HL-60 (cell line): Measurements from ENCODE around the gene SLC38A8.

ENCODE experiments used
- DNase-seq, 2 experiments: peaks; one replicate each; pipeline ENCODE4 v3.0.0-alpha.2; 2010 to 2020; ENCODE audit warnings: low read depth in 1 of 2, low spot score in 1 of 2
- H3K27ac ChIP-seq: fragments of 250-450 bp; sonication (Bioruptor Pico); replicated peaks from 2 replicates; pipeline ENCODE4 v1.5.1; 2020; ENCODE audit warnings: mild to moderate bottlenecking, moderate library complexity
- H3K27me3 ChIP-seq: fragments of 250-450 bp; sonication (Bioruptor Pico); 2 replicates; pipeline ENCODE4 v1.5.1; 2021; ENCODE audit warnings: mild to moderate bottlenecking, moderate library complexity; ENCODE audit not compliant: insufficient read depth, poor library complexity, severe bottlenecking
- H3K4me3 ChIP-seq: replicated peaks from 2 replicates; pipeline ENCODE4 v1.5.1; 2011; ENCODE audit warnings: mild to moderate bottlenecking, control low read depth, low read length; ENCODE audit not compliant: insufficient read depth
- GABPA ChIP-seq: IDR thresholded peaks from 2 replicates; pipeline ENCODE4 v1.6.1; 2012; ENCODE audit warnings: low read depth
- POLR2AphosphoS5 ChIP-seq: IDR thresholded peaks from 2 replicates; pipeline ENCODE4 v1.6.1; 2012; ENCODE audit warnings: low read depth
- SPI1 ChIP-seq: IDR thresholded peaks from 2 replicates; pipeline ENCODE4 v1.6.1; 2012; ENCODE audit warnings: low read depth, mild to moderate bottlenecking, borderline replicate concordance
- TF ChIP-seq, protein P1 (sequence below): IDR thresholded peaks from one replicate; pipeline ENCODE4 v1.5.1; 2011; ENCODE audit warnings: low read length, control low read depth, inconsistent platforms; ENCODE audit not compliant: insufficient read depth
- TF ChIP-seq, protein P2 (sequence below): IDR thresholded peaks from 2 replicates; pipeline ENCODE4 v1.6.1; 2012; ENCODE audit warnings: low read depth; ENCODE audit not compliant: insufficient replicate concordance

The SLC38A8 gene

DNA sequence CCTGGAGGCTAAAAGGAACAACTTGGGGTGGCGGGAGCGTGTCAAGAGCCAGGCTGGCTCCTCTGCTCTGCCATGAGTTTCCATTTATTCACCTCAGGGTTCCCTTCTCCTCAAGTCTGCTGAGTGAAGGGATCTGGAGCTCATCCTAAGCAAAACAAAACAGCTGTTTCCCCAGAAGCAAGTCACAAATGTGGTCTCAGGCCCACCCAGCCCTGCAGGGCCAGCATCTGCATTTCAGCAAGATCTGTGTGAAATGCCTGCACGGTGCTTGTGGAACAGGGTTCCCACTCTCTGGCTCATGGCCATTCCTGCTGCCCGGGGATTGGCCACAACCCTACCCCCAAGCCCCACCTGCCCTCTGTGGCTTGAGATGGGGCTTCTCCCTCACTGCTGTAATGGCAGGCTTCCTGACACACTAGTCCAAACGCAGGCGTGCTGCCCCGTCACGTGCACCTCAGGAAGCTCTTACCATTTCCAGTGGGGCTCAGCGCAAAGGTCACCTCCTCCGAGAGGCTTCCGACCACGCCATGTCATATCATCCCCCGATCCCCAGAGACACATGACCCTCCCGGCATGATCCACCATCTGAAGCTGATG, 2.3 kb downstream of the SLC38A8 start:
- Histone ChIP-seq H3K27ac (no peak overlapping the region), H3K4me3 (no peak overlapping the region), H3K27me3 (peaks cover 36% of the 10 kb centered on the region)
- TF ChIP-seq, protein P1, sequence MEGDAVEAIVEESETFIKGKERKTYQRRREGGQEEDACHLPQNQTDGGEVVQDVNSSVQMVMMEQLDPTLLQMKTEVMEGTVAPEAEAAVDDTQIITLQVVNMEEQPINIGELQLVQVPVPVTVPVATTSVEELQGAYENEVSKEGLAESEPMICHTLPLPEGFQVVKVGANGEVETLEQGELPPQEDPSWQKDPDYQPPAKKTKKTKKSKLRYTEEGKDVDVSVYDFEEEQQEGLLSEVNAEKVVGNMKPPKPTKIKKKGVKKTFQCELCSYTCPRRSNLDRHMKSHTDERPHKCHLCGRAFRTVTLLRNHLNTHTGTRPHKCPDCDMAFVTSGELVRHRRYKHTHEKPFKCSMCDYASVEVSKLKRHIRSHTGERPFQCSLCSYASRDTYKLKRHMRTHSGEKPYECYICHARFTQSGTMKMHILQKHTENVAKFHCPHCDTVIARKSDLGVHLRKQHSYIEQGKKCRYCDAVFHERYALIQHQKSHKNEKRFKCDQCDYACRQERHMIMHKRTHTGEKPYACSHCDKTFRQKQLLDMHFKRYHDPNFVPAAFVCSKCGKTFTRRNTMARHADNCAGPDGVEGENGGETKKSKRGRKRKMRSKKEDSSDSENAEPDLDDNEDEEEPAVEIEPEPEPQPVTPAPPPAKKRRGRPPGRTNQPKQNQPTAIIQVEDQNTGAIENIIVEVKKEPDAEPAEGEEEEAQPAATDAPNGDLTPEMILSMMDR, result no peak
- no peak for TF ChIP-seq GABPA
- no peak for DNase-seq

DNA sequence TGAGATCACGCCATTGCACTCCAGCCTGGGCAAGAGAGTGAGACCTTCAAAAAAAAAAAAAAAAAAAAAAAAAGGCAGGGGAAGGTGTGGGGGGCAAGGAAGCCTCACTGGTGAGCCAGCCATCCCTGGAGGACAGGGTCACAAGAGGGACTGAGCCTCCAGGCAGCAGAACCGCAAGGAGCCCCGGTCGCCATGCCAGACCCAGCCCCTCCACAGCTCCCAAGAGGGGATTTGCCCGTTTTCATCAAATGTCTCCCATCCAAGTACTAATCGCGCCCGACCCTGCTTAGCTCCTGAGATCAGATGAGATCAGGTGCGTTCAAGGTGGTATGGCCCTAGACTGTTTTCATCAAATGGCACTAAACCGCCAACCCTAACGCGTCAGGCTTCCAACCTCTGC, 2.9 kb downstream of the SLC38A8 start:
- Histone ChIP-seq H3K27ac (no peak overlapping the region), H3K4me3 (no peak overlapping the region), H3K27me3 (peaks cover 33% of the 10 kb centered on the region)
- TF ChIP-seq GABPA (no peak), SPI1 (no peak), POLR2AphosphoS5 (no peak)
- TF ChIP-seq, protein P1, result no peak
- TF ChIP-seq, protein P2, sequence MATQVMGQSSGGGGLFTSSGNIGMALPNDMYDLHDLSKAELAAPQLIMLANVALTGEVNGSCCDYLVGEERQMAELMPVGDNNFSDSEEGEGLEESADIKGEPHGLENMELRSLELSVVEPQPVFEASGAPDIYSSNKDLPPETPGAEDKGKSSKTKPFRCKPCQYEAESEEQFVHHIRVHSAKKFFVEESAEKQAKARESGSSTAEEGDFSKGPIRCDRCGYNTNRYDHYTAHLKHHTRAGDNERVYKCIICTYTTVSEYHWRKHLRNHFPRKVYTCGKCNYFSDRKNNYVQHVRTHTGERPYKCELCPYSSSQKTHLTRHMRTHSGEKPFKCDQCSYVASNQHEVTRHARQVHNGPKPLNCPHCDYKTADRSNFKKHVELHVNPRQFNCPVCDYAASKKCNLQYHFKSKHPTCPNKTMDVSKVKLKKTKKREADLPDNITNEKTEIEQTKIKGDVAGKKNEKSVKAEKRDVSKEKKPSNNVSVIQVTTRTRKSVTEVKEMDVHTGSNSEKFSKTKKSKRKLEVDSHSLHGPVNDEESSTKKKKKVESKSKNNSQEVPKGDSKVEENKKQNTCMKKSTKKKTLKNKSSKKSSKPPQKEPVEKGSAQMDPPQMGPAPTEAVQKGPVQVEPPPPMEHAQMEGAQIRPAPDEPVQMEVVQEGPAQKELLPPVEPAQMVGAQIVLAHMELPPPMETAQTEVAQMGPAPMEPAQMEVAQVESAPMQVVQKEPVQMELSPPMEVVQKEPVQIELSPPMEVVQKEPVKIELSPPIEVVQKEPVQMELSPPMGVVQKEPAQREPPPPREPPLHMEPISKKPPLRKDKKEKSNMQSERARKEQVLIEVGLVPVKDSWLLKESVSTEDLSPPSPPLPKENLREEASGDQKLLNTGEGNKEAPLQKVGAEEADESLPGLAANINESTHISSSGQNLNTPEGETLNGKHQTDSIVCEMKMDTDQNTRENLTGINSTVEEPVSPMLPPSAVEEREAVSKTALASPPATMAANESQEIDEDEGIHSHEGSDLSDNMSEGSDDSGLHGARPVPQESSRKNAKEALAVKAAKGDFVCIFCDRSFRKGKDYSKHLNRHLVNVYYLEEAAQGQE, result no peak
- no peak for DNase-seq

DNA sequence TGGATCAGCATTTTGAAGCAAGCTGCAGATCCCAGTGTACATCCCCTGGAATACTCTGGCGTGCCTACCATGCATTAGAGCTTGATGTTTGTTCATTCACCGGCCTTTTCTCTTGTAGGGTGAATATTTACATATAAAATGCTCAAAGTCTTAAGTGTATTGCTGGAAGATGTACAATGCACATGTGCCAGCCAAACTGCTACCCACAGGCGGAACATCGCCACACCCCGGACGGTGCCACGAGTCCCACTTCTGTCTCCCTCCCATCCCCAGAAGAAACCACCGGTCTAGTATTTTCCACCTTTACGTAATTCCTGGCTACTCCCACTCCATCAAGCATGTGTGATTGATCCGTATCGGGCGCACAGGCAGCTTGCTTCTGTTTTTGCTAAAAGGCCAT, 4.1 kb downstream of the SLC38A8 start:
- no peak overlapping the region for H3K27ac ChIP-seq
- peaks cover 21% of the 10 kb centered on the region for H3K27me3 ChIP-seq
- TF ChIP-seq POLR2AphosphoS5 (no peak), GABPA (no peak), SPI1 (no peak)
- TF ChIP-seq, protein P1, result no peak
- TF ChIP-seq, protein P2, result no peak
- DNase-seq, result no peak
- H3K4me3 ChIP-seq, result no peak overlapping the region

DNA sequence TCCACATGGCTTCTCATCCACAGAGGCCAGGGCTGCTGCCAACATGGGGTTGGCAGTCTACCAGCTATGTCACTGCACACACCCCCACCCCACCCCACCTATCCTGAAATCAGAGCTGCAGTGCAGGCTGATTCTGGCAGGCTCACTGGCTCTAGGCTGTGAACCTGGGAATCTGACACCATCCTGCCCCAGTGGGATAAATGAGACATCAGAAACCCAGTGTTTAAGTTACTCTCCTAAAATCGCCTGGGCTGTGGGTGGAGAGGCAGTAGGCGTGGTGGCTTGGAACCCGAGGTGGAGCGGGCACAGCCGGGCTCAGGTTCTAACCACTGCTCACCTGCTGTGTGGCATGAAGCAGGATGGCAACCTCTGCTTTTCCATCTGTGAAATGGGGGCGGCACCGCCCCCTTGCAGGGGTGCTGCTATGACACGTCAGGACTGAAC, 5.6 kb downstream of the SLC38A8 start:
- Histone ChIP-seq H3K4me3 (no peak overlapping the region), H3K27me3 (peaks cover 16% of the 10 kb centered on the region), H3K27ac (no peak overlapping the region)
- TF ChIP-seq, protein P2, result no peak
- TF ChIP-seq POLR2AphosphoS5, result no peak
- no peak for TF ChIP-seq GABPA
- TF ChIP-seq, protein P1, result no peak
- TF ChIP-seq SPI1, result no peak
- DNase-seq, result no peak
